Smooth muscle cell (in vitro differentiated cells): ENCODE measurements around the gene IMPA2. TPM values are rescaled to one million over a fixed set of nuclear protein-coding genes. Genes with fewer than 3 reads are reported as not detected.

Source experiments
- DNase-seq: peaks from one replicate; lab custom pipeline; 2025; ENCODE audit not compliant: unreplicated experiment; lab: John Stamatoyannopoulos, UW
- H2AFZ ChIP-seq: fragments of 200-600 bp; sonication (generic); 2 replicates; pipeline ENCODE4 v1.6.0; 2016; ENCODE audit warnings: antibody characterized with exemption, low read depth, mild to moderate bottlenecking
- H3F3A ChIP-seq: fragments of 200-600 bp; sonication (generic); 2 replicates; pipeline ENCODE4 v1.6.0; 2017; ENCODE audit warnings: antibody characterized with exemption, low read depth
- H3K27ac ChIP-seq: fragments of 200-600 bp; sonication (generic); 2 replicates; pipeline ENCODE4 v1.5.1; 2016; ENCODE audit warnings: low read depth, mild to moderate bottlenecking
- H3K27me3 ChIP-seq: fragments of 200-600 bp; sonication (generic); 2 replicates; pipeline ENCODE4 v1.6.1; 2016; ENCODE audit warnings: low read depth, mild to moderate bottlenecking
- H3K36me3 ChIP-seq: fragments of 200-600 bp; sonication (generic); 2 replicates; pipeline ENCODE4 v1.5.1; 2016; ENCODE audit warnings: low read depth
- H3K4me1 ChIP-seq: fragments of 200-600 bp; sonication (generic); 2 replicates; pipeline ENCODE4 v1.5.1; 2016; ENCODE audit warnings: low read depth
- H3K4me2 ChIP-seq: fragments of 200-600 bp; sonication (generic); 2 replicates; pipeline ENCODE4 v1.6.0; 2016; ENCODE audit warnings: mild to moderate bottlenecking
- H3K4me3 ChIP-seq: fragments of 200-600 bp; sonication (generic); 2 replicates; pipeline ENCODE4 v1.5.1; 2016; ENCODE audit warnings: mild to moderate bottlenecking
- H3K79me2 ChIP-seq: fragments of 200-600 bp; sonication (generic); 2 replicates; pipeline ENCODE4 v1.6.0; 2016; ENCODE audit warnings: low read depth, mild to moderate bottlenecking
- H3K9ac ChIP-seq: fragments of 200-600 bp; sonication (generic); 2 replicates; pipeline ENCODE4 v1.6.0; 2016; ENCODE audit warnings: low read depth
- H3K9me3 ChIP-seq: fragments of 200-600 bp; sonication (generic); replicated peaks from 2 replicates; pipeline ENCODE4 v1.5.1; 2016; ENCODE audit warnings: low read depth
- H4K20me1 ChIP-seq: fragments of 200-600 bp; sonication (generic); 2 replicates; pipeline ENCODE4 v1.6.0; 2016; ENCODE audit warnings: low read depth
- CTCF ChIP-seq: fragments of 200-600 bp; sonication (generic); IDR thresholded peaks from 2 replicates; pipeline ENCODE4 v1.5.1; 2017; ENCODE audit warnings: borderline replicate concordance, mild to moderate bottlenecking, antibody characterized with exemption; ENCODE audit not compliant: insufficient read depth, poor library complexity, severe bottlenecking
- WGBS: methylation state at CpG from one replicate; pipeline ENCODE4 v1.1.7; 2016; ENCODE audit warnings: low lambda C conversion rate; 5-methylcytosine and 5-hydroxymethylcytosine counted together
- polyA plus RNA-seq: library from polyadenylated mRNA; unstranded; fragments of >200 nt; fragmentation: Nextera tagmentation; extraction: Ambion mirVana; gene quantifications from 2 replicates; pipeline ENCODE4 v1.2.1, GENCODE V29; 2016
- total RNA-seq: library from RNA; depleted of rRNA; stranded (reverse); fragments of >200 nt; gene quantifications from 2 replicates; pipeline ENCODE4 v1.2.3, GENCODE V29; 2014

Gene IMPA2
- total and polyA plus RNA-seq, 2 experiments from 2014 or later: 9.9 to 17.8 TPM

GRCh38 chr18:12023375-12023774 is 42.1 kb downstream of the IMPA2 start:
- TF ChIP-seq CTCF: no peak
- no peak overlapping the region for H3K4me2 ChIP-seq
- H4K20me1 ChIP-seq: no peaks in the 10 kb centered on the region
- H3K4me1 ChIP-seq: no peaks in the 10 kb centered on the region
- no peaks in the 10 kb centered on the region for H3K36me3 ChIP-seq
- no peak overlapping the region for H2AFZ ChIP-seq
- WGBS: 98% methylated on average over 3 of the region's 3 CpGs
- no peaks in the 10 kb centered on the region for H3F3A ChIP-seq
- no peak for DNase-seq
- H3K9me3 ChIP-seq: no peaks in the 10 kb centered on the region
- no peak overlapping the region for H3K9ac ChIP-seq
- no peak overlapping the region for H3K4me3 ChIP-seq
- H3K27ac ChIP-seq: no peak overlapping the region
- H3K79me2 ChIP-seq: no peaks in the 10 kb centered on the region
- no peaks in the 10 kb centered on the region for H3K27me3 ChIP-seq

- Histone ChIP-seq H2AFZ (no peak overlapping the region), H3K4me2 (no peak overlapping the region), H3K27me3 (no peaks in the 10 kb centered on the region), H3K79me2 (no peaks in the 10 kb centered on the region), H3K9ac (no peak overlapping the region), H3K4me3 (no peak overlapping the region), H3K9me3 (no peaks in the 10 kb centered on the region), H4K20me1 (no peaks in the 10 kb centered on the region), H3F3A (no peaks in the 10 kb centered on the region), H3K36me3 (no peaks in the 10 kb centered on the region), H3K4me1 (no peaks in the 10 kb centered on the region), H3K27ac (no peak overlapping the region)
- no peak for DNase-seq
- 94% methylated on average over 5 of the region's 5 CpGs for WGBS
- no peak for TF ChIP-seq CTCF
These were observed 45.3 kb downstream of the IMPA2 start for GRCh38 chr18:12026562-12026961.

- Histone ChIP-seq H3K9me3 (no peaks in the 10 kb centered on the region), H2AFZ (no peak overlapping the region), H3F3A (no peaks in the 10 kb centered on the region), H3K4me2 (no peak overlapping the region), H4K20me1 (no peaks in the 10 kb centered on the region), H3K9ac (no peak overlapping the region), H3K4me3 (no peak overlapping the region), H3K27ac (no peak overlapping the region), H3K36me3 (no peaks in the 10 kb centered on the region), H3K4me1 (no peaks in the 10 kb centered on the region), H3K27me3 (no peaks in the 10 kb centered on the region), H3K79me2 (no peaks in the 10 kb centered on the region)
- WGBS: 86% methylated on average over 9 of the region's 9 CpGs
- no peak for DNase-seq
- no peak for TF ChIP-seq CTCF
These were observed 45.7 kb downstream of the IMPA2 start for GRCh38 chr18:12027046-12027445.

- Histone ChIP-seq H3K9me3 (no peaks in the 10 kb centered on the region), H3K27me3 (no peaks in the 10 kb centered on the region), H3K4me3 (no peak overlapping the region), H2AFZ (no peak overlapping the region), H3F3A (no peaks in the 10 kb centered on the region), H3K79me2 (no peaks in the 10 kb centered on the region), H3K4me1 (no peaks in the 10 kb centered on the region), H3K9ac (no peak overlapping the region), H3K4me2 (no peak overlapping the region), H4K20me1 (no peaks in the 10 kb centered on the region), H3K36me3 (no peaks in the 10 kb centered on the region), H3K27ac (no peak overlapping the region)
- DNase-seq: no peak
- TF ChIP-seq CTCF: no peak
- 96% methylated on average over 4 of the region's 4 CpGs for WGBS
These were observed 46.2 kb downstream of the IMPA2 start for GRCh38 chr18:12027480-12027879.
